ENCODE measurements around the gene ZNF664.

Gene ZNF664

DNA sequence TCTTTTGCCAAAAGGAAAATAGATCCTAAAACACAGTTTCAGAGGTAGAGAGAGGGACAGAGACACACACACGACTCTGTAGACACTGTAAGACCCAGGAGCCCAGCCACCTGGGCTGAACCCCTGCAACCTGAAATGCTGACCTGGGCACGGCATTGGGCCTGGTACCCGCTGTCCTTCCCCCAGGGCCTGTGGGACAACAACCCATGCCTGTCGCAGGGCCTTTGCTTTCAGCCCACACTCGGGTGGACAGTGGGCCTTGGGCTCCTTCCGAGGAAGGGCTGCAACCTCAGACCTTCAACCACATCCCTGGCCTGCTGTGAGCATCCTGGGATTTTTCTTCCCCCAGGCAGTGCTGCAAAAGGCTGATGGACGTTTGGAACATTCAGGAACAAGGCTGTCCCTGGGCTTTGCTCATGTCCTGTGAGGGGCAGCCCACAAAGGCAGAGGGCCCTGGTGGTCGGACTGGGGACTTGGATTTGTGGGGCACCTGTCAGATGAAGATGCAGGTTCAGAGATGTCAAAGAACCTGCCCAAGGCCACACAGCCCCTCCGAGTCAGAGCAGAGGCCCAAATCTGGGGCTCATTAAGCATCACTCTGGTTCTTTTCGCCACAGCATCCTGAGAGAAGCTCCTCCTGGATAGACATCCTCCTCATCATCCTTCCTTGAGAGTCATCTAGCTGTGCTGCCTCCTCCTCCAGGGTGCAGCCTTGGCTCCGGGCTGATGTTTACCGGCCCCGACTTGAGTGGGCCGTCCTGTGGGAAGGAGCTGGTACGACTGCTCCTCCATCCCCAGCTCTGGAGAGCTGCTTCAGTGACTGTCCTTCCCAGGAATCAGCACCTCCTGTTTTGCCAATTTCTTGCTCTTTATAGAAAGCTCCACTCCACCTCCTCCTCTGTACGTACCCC lies 33.0 kb upstream of the ZNF664 start:
- Histone ChIP-seq H3K9me3 (no peaks in the 10 kb centered on the region), H3K27me3 (no peaks in the 10 kb centered on the region), H3K36me3 (peaks cover 64 to 96% (median 89%) of the 10 kb centered on the region in 3 donors), H3K27ac (no peak overlapping the region), H3K4me1 (peaks cover 0 to 9% (median 1%) of the 10 kb centered on the region in 4 donors), H3K4me3 (no peak overlapping the region)
- no peak for DNase-seq
- TF ChIP-seq, protein P1, sequence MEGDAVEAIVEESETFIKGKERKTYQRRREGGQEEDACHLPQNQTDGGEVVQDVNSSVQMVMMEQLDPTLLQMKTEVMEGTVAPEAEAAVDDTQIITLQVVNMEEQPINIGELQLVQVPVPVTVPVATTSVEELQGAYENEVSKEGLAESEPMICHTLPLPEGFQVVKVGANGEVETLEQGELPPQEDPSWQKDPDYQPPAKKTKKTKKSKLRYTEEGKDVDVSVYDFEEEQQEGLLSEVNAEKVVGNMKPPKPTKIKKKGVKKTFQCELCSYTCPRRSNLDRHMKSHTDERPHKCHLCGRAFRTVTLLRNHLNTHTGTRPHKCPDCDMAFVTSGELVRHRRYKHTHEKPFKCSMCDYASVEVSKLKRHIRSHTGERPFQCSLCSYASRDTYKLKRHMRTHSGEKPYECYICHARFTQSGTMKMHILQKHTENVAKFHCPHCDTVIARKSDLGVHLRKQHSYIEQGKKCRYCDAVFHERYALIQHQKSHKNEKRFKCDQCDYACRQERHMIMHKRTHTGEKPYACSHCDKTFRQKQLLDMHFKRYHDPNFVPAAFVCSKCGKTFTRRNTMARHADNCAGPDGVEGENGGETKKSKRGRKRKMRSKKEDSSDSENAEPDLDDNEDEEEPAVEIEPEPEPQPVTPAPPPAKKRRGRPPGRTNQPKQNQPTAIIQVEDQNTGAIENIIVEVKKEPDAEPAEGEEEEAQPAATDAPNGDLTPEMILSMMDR (IDR thresholded peaks at IDR 0.05) = no peak
- intact Hi-C loops (cut with DNase I; ENCODE audit: low total_unique reads) = no loop called here

- H3K9me3 ChIP-seq = no peaks in the 10 kb centered on the region
- no peak overlapping the region for H3K4me3 ChIP-seq
- TF ChIP-seq, protein P1 (IDR thresholded peaks at IDR 0.05) = no peak
- H3K4me1 ChIP-seq = peaks cover 0 to 9% (median 2%) of the 10 kb centered on the region in 4 donors
- peaks cover 60 to 97% (median 90%) of the 10 kb centered on the region in 3 donors for H3K36me3 ChIP-seq
- intact Hi-C loops (cut with DNase I; ENCODE audit: low total_unique reads) = no loop called here
- H3K27ac ChIP-seq = no peak overlapping the region
- DNase-seq = no peak
- H3K27me3 ChIP-seq = no peaks in the 10 kb centered on the region
Observed at GRCh38 chr12:123940627-123940966, 32.4 kb upstream of the ZNF664 start.

GRCh38 chr12:123941000-123941399 lies 32.0 kb upstream of the ZNF664 start:
- H3K27ac ChIP-seq = no peak overlapping the region
- H3K36me3 ChIP-seq = peaks cover 56 to 94% (median 89%) of the 10 kb centered on the region in 3 donors
- H3K4me1 ChIP-seq = peaks cover 0 to 9% (median 4%) of the 10 kb centered on the region in 4 donors
- no peaks in the 10 kb centered on the region for H3K9me3 ChIP-seq
- DNase-seq = no peak
- intact Hi-C loops (cut with DNase I; ENCODE audit: low total_unique reads) = no loop called here
- TF ChIP-seq, protein P1 (IDR thresholded peaks at IDR 0.05) = no peak
- no peak overlapping the region for H3K4me3 ChIP-seq
- H3K27me3 ChIP-seq = no peaks in the 10 kb centered on the region

GRCh38 chr12:123941624-123942237 lies 31.3 kb upstream of the ZNF664 start:
- Histone ChIP-seq H3K9me3 (no peaks in the 10 kb centered on the region), H3K27me3 (no peaks in the 10 kb centered on the region), H3K4me3 (no peak overlapping the region), H3K36me3 (peaks cover 49 to 87% (median 82%) of the 10 kb centered on the region in 3 donors), H3K4me1 (peaks cover 0 to 9% (median 5%) of the 10 kb centered on the region in 4 donors), H3K27ac (no peak overlapping the region)
- TF ChIP-seq, protein P1 (IDR thresholded peaks at IDR 0.05) = no peak
- intact Hi-C loops (cut with DNase I; ENCODE audit: low total_unique reads) = no loop called here
- DNase-seq = no peak

- H3K4me3 ChIP-seq = no peak overlapping the region
- peak overlapping the region in 1 of 2 donors; percentile 24 for H3K27ac ChIP-seq
- intact Hi-C loops (cut with DNase I; ENCODE audit: low total_unique reads) = no loop called here
- TF ChIP-seq, protein P1 (IDR thresholded peaks at IDR 0.05) = no peak
- H3K36me3 ChIP-seq = peaks cover 44 to 82% (median 77%) of the 10 kb centered on the region in 3 donors
- DNase-seq = no peak
- H3K27me3 ChIP-seq = no peaks in the 10 kb centered on the region
- peaks cover 0 to 9% (median 5%) of the 10 kb centered on the region in 4 donors for H3K4me1 ChIP-seq
- H3K9me3 ChIP-seq = no peaks in the 10 kb centered on the region
Observed at GRCh38 chr12:123942238-123942653, 30.8 kb upstream of the ZNF664 start.

All from tibial artery (tissue), 4 donors.